Esophagus muscularis mucosa (tissue), 4 donors: ENCODE results near the gene NPBWR2. TPM values are rescaled to one million over a fixed set of nuclear protein-coding genes. Genes with fewer than 3 reads are reported as not detected.

Experiments used
- DNase-seq: peaks from one replicate; pipeline ENCODE4 v3.0.0-alpha.2; 2017; ENCODE audit errors: extremely low spot score
- H3K27ac ChIP-seq, 4 donors: fragments of 200-600 bp; sonication (generic); replicated peaks in 1 of 4; 1 replicate in 3 of 4; 2 replicates in 1 of 4; pipeline ENCODE4 v1.5.1; 2016 to 2019; ENCODE audit warnings: mild to moderate bottlenecking in 1 of 4
- H3K27me3 ChIP-seq, 4 donors: fragments of 200-600 bp; sonication (generic); one replicate each; pipeline versions ENCODE4 v1.5.1 to v1.6.0; 2016 to 2019
- H3K36me3 ChIP-seq, 4 donors: fragments of 200-600 bp; sonication (generic); one replicate each; pipeline ENCODE4 v1.5.1; 2016 to 2019
- H3K4me1 ChIP-seq, 4 donors: fragments of 200-600 bp; sonication (generic); one replicate each; pipeline ENCODE4 v1.5.1; 2016 to 2019
- H3K4me3 ChIP-seq, 4 donors: fragments of 200-600 bp; sonication (generic); 1 replicate in 2 of 4; 2 replicates in 2 of 4; pipeline ENCODE4 v1.5.1; 2016 to 2019; ENCODE audit warnings: mild to moderate bottlenecking in 4 of 4, moderate library complexity in 1 of 4
- H3K9me3 ChIP-seq, 4 donors: fragments of 200-600 bp; sonication (generic); 1 replicate in 3 of 4; 2 replicates in 1 of 4; pipeline ENCODE4 v1.5.1; 2016 to 2019
- EP300 ChIP-seq: sonication (generic); formaldehyde crosslinking; IDR thresholded peaks from one replicate; pipeline ENCODE4 v1.6.1; 2017; ENCODE audit warnings: antibody characterized with exemption
- POLR2A ChIP-seq: fragments of 450-650 bp; IDR thresholded peaks from one replicate; pipeline ENCODE4 v1.6.1; 2017; ENCODE audit warnings: antibody characterized with exemption, moderate library complexity, mild to moderate bottlenecking, low read depth
- POLR2AphosphoS5 ChIP-seq, 2 donors: sonication (generic); formaldehyde crosslinking; IDR thresholded peaks; one replicate each; pipeline ENCODE4 v1.6.1; 2017; ENCODE audit warnings: antibody characterized with exemption in 2 of 2
- WGBS: methylation state at CpG from one replicate; pipeline ENCODE4 v1.1.5; 2018; 5-methylcytosine and 5-hydroxymethylcytosine counted together
- intact Hi-C: fragments of 100-400 bp; cut with DNase I; formaldehyde crosslinking; loops from one replicate; pipeline ENCODE4 v1.15.1; 2023
- total RNA-seq, 4 donors: library from RNA; depleted of rRNA; stranded (reverse); fragments of >200 nt; gene quantifications; one replicate each; pipeline versions ENCODE4 v1.1.0 to v1.2.1, GENCODE V29; 2016
- TF ChIP-seq, protein P1 (sequence below), 3 experiments: fragments of 200-600 bp in 2 of 3; fragments of 450-650 bp in 1 of 3; sonication (generic) in 2 of 3; IDR thresholded peaks; one replicate each; pipeline ENCODE4 v1.5.1; 2017 to 2019; ENCODE audit warnings: antibody characterized with exemption in 3 of 3, mild to moderate bottlenecking in 2 of 3, moderate library complexity in 1 of 3

Gene NPBWR2
- total RNA-seq, 4 donors from 2014 or later, result not detected

DNA sequence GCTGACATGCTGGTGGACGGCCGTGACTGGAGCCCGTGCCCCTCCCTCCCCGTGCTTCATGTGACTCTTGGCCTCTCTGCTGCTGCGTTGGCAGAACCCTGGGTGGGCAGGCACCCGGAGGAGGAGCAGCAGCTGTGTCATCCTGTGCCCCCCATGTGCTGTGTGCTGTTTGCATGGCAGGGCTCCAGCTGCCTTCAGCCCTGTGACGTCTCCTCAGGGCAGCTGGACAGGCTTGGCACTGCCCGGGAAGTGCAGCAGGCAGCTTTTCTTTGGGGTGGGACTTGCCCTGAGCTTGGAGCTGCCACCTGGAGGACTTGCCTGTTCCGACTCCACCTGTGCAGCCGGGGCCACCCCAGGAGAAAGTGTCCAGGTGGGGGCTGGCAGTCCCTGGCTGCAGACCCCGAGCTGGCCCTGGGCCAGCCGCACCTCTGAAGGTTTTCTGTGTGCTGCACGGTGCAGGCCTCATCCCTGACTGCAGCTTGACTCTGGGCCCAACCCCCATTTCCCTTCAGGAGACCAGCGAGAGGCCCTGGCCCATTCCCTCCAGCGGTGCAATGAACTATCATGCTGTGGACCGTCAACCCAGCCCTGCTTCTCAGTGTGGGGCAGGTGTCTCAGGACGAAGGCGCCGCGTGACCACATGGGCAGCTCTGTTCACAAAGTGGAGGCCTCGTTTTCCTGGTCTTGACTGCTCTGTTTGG is 8.1 kb downstream of the NPBWR2 start:
- no peak for DNase-seq
- no peak for TF ChIP-seq POLR2A
- peaks cover 0 to 82% (median 21%) of the 10 kb centered on the region in 4 donors for H3K27me3 ChIP-seq
- no peak overlapping the region for H3K27ac ChIP-seq
- 80% methylated on average over 8 of the region's 21 CpGs for WGBS
- peaks cover 9 to 15% (median 12%) of the 10 kb centered on the region in 4 donors for H3K4me1 ChIP-seq
- no peaks in the 10 kb centered on the region for H3K9me3 ChIP-seq
- intact Hi-C loops, result no loop called here
- H3K4me3 ChIP-seq, result no peak overlapping the region
- peaks cover 0 to 6% (median 0%) of the 10 kb centered on the region in 4 donors for H3K36me3 ChIP-seq

DNA sequence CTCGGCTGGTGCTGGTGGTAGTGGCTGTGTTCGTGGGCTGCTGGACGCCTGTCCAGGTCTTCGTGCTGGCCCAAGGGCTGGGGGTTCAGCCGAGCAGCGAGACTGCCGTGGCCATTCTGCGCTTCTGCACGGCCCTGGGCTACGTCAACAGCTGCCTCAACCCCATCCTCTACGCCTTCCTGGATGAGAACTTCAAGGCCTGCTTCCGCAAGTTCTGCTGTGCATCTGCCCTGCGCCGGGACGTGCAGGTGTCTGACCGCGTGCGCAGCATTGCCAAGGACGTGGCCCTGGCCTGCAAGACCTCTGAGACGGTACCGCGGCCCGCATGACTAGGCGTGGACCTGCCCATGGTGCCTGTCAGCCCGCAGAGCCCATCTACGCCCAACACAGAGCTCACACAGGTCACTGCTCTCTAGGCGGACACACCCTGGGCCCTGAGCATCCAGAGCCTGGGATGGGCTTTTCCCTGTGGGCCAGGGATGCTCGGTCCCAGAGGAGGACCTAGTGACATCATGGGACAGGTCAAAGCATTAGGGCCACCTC is 8.8 kb downstream of the NPBWR2 start:
- H3K27ac ChIP-seq, result no peak overlapping the region
- peaks cover 0 to 75% (median 21%) of the 10 kb centered on the region in 4 donors for H3K27me3 ChIP-seq
- H3K4me1 ChIP-seq, result peaks cover 9 to 15% (median 12%) of the 10 kb centered on the region in 4 donors
- intact Hi-C loops, result no loop called here
- TF ChIP-seq EP300 (no peak), POLR2A (no peak), POLR2AphosphoS5 (IDR thresholded peaks at IDR 0.05) (no peak)
- TF ChIP-seq, protein P1, sequence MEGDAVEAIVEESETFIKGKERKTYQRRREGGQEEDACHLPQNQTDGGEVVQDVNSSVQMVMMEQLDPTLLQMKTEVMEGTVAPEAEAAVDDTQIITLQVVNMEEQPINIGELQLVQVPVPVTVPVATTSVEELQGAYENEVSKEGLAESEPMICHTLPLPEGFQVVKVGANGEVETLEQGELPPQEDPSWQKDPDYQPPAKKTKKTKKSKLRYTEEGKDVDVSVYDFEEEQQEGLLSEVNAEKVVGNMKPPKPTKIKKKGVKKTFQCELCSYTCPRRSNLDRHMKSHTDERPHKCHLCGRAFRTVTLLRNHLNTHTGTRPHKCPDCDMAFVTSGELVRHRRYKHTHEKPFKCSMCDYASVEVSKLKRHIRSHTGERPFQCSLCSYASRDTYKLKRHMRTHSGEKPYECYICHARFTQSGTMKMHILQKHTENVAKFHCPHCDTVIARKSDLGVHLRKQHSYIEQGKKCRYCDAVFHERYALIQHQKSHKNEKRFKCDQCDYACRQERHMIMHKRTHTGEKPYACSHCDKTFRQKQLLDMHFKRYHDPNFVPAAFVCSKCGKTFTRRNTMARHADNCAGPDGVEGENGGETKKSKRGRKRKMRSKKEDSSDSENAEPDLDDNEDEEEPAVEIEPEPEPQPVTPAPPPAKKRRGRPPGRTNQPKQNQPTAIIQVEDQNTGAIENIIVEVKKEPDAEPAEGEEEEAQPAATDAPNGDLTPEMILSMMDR (IDR thresholded peaks at IDR 0.05), result no peak
- WGBS, result 93% methylated on average over 24 of the region's 28 CpGs
- no peaks in the 10 kb centered on the region for H3K9me3 ChIP-seq
- H3K36me3 ChIP-seq, result peaks cover 0 to 6% (median 0%) of the 10 kb centered on the region in 4 donors
- no peak overlapping the region for H3K4me3 ChIP-seq
- DNase-seq, result no peak

DNA sequence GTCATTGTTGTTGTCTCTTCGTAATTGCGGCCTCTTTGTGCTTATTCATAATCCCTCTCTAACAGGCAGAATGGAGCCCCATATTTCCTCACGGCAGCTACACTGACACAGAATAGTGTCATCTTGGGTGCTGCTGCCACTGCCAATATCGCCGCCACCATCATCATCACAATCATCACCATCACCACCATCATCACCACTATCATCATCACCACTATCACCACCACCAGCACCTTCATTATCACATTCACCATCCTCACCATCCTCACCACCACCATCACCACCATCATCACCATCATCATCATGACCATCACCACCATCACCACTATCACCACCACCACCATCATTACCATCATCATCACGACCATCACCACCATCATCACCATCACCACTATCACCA is 10.8 kb downstream of the NPBWR2 start:
- no peak for DNase-seq
- H3K36me3 ChIP-seq, result peaks cover 0 to 6% (median 0%) of the 10 kb centered on the region in 4 donors

DNA sequence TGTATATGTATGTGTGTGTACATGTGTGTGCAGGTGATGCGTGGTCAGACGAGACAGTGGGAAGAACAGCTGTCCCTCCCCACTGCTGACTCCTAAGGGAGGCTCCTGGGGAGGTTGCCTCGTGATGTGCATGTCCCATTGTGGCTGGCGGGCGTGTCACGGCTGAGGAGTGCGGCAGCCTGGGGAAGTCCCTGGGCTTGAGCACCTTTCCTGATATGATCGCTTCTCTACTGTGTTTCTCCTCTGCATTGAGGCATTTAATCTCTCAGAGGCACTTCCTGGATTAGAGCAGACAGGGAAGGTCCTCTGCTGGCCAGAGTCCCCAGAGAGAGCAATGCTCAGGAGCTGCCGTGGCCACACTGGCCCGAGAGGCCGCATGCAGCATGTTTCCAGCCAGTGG is 11.4 kb downstream of the NPBWR2 start:
- no peak overlapping the region for H3K4me3 ChIP-seq
- peaks cover 0 to 66% (median 4%) of the 10 kb centered on the region in 4 donors for H3K27me3 ChIP-seq
- no peak for DNase-seq
- TF ChIP-seq, protein P1 (IDR thresholded peaks at IDR 0.05), result no peak
- no peak for TF ChIP-seq EP300
- no peak for TF ChIP-seq POLR2AphosphoS5 (IDR thresholded peaks at IDR 0.05)
- no peak for TF ChIP-seq POLR2A
- no peaks in the 10 kb centered on the region for H3K4me1 ChIP-seq
- peaks cover 0 to 6% (median 0%) of the 10 kb centered on the region in 4 donors for H3K36me3 ChIP-seq
- no peak overlapping the region for H3K27ac ChIP-seq
- no peaks in the 10 kb centered on the region for H3K9me3 ChIP-seq
- intact Hi-C loops, result no loop called here
- WGBS, result 95% methylated on average over 8 of the region's 11 CpGs

More for the DNA sequence above, 10.8 kb downstream of the NPBWR2 start:
- TF ChIP-seq POLR2A, result no peak
- no peak for TF ChIP-seq EP300
- TF ChIP-seq POLR2AphosphoS5 (IDR thresholded peaks at IDR 0.05), result no peak
- TF ChIP-seq, protein P1 (IDR thresholded peaks at IDR 0.05), result no peak
- peaks cover 0 to 1% (median 0%) of the 10 kb centered on the region in 4 donors for H3K4me1 ChIP-seq
- 97% methylated on average over 6 of the region's 6 CpGs for WGBS
- no peaks in the 10 kb centered on the region for H3K9me3 ChIP-seq
- H3K27ac ChIP-seq, result no peak overlapping the region
- intact Hi-C loops, result no loop called here
- H3K27me3 ChIP-seq, result peaks cover 0 to 72% (median 7%) of the 10 kb centered on the region in 4 donors
- no peak overlapping the region for H3K4me3 ChIP-seq

DNA sequence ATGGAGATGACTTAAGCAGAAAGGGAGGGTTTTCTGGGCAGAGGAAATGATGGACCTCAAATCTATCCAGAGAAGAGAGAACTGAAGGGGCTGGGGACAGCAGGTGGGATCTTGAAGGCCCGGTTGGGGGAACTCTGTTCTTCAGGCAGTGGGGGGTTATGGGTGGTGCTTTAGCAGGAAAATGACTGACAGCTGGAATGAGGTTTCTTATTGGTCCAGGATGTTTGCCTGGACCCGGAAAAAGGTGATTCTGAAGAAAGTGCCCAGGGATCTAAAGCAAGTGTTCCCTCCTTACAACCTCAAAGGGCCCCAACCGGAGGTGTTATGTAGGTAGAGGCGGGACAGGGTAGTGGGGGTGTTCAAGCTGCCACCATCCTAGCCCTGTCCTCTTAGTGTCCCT is 11.9 kb downstream of the NPBWR2 start:
- no peak overlapping the region for H3K4me3 ChIP-seq
- peaks cover 0 to 6% (median 0%) of the 10 kb centered on the region in 4 donors for H3K36me3 ChIP-seq
- WGBS, result 80% methylated on average over 4 of the region's 4 CpGs
- H3K27me3 ChIP-seq, result peaks cover 0 to 62% (median 2%) of the 10 kb centered on the region in 4 donors
- TF ChIP-seq EP300 (no peak), POLR2A (no peak), POLR2AphosphoS5 (IDR thresholded peaks at IDR 0.05) (no peak)
- TF ChIP-seq, protein P1 (IDR thresholded peaks at IDR 0.05), result no peak
- no peak overlapping the region for H3K27ac ChIP-seq
- H3K4me1 ChIP-seq, result no peaks in the 10 kb centered on the region
- intact Hi-C loops, result no loop called here
- H3K9me3 ChIP-seq, result no peaks in the 10 kb centered on the region
- no peak for DNase-seq
